ENCODE data around the gene OR9Q1.
"Not testable (repeated sequence)": the region's sequence is repeated elsewhere in the genome, so short reads cannot be mapped to it uniquely, and the experiment has no call there.

Gene OR9Q1, protein sequence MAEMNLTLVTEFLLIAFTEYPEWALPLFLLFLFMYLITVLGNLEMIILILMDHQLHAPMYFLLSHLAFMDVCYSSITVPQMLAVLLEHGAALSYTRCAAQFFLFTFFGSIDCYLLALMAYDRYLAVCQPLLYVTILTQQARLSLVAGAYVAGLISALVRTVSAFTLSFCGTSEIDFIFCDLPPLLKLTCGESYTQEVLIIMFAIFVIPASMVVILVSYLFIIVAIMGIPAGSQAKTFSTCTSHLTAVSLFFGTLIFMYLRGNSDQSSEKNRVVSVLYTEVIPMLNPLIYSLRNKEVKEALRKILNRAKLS

GRCh38 chr11:58023435-58023931, at the start of gene OR9Q1:
OR9Q1 (plus strand) TSS chr11:58023881; CDS start chr11:58179445, 155,564 bp downstream.
- DNase-seq = no peak

DNA sequence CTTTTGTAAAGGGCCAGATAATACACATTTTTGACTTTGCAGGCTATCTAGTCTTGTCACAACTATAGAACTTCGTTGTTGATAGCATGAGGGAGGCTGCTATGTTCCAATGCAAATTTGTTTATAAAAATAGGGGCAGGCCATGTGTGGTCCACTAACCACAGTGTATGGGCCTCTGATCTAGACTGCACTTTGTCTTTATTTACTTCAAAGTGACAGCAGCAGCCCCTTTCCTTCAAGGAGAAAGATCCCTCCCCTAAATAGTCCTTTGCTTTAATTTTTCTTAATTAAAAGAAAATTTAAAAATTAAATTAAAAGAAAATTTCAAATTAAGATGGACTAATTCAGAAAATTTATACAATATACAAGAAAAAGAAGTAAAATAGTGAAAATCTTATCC, 49.5 kb upstream of the OR9Q1 start:
- no peak for DNase-seq

DNA sequence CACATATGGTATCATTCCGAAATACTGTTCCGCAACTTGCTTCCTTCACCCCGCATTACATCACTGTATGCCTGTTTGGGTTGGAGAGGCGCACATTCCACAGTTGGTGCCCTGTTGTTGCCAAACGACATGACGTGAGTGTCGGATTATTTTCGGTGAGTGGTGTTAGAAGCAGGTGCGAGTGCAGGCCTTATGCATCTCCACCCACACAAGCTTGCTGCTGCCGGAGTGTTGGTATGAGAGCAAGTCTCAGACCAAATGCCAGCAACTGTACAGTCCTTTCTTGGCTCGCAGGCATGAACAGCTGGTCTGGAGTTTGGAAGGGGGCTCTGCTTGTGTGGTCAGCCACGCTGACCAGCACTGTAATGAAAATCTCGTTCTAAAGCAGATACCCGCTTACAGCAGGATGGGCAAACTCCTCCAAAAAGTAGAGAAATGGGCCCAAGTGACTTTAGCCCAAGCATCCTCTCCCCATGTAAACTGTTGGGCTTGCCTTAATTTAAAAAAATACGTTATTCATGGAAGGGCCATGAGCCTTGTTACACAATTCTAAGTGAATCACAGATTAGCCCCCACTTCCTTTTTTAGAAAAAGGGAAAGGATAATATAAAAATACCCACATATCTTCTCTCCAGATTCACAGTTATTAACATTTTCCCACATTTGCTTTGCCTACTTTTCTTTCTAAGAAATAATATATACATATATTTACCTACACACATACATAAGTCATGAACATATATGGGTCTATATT, 48.7 kb upstream of the OR9Q1 start:
- peak in 1 of 2 donors; percentile 30 for DNase-seq

DNA sequence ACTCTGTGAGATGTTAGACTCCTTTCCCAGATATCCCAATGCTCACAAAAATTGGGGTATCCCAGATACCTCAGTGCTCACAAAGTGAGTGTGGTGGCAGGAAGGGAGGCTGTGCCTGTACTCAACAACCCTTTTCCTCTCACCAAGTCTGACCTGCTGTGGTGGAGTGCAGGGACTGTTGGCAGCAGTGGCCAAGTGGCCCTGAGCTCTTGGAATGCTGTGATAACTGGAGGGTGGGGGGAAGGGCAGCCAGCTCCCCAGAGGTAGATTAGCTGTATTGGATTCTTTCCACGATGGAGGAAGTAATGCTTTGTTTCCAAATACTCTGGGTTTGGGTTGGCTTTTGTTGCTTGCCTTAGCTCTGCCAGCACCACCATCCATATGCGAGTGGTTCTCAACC, 46.0 kb upstream of the OR9Q1 start:
- DNase-seq = no peak

GRCh38 chr11:57978686-57979531, 44.8 kb upstream of the OR9Q1 start:
- DNase-seq = no peak

DNA sequence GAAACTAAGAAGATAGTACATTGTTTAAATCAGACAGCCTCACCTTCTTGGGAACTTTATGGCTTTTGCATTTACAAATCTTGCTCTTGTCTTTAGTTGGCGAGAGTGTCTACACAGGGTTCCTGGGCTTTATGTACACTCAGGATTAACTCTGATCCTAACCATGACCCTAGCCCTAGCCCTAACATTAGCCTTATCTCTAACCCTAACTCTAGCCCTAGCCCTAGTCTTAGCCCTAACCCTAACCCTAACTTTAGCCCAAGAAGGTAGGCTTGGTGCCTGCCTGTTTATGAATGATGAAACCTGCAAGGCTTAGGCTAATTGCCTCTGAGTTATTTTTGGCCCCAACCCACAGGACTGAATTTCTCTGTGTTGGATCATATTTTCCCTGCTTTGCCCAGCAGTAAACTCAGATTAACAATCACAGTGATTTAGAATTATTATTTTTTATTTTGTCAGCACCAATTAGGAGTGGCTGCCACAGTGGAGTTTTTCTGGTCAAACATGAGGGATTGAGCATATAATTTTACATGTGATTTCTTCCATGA, 44.1 kb upstream of the OR9Q1 start:
- DNase-seq = no peak

DNA sequence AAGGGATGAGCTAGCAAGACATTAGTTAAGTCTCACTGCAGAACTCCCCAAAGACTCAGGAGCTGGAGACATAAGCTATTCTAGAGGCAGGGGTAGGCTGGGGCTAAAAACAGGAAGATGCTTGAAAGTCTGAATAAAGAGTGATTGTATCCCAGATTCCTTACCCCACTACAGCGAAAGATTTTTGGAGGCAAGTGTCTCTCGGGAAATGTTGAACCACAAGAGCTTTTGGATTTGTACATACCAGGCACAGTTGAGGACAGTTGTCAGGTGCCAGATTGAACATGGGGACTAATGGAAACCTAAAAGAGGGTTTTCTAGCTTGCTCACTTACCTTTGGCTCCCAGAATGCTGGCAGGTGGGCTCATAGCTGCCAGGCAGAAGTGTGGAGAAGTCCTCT, 43.5 kb upstream of the OR9Q1 start:
- DNase-seq = no peak

- DNase-seq = no peak
These were observed 42.1 kb upstream of the OR9Q1 start for GRCh38 chr11:57981536-57981935.

- DNase-seq = no peak
These were observed 40.9 kb upstream of the OR9Q1 start for GRCh38 chr11:57982776-57983175.

- DNase-seq = peak in 1 of 2 donors; percentile 50
These were observed 40.5 kb upstream of the OR9Q1 start for GRCh38 chr11:57983191-57983590.

DNA sequence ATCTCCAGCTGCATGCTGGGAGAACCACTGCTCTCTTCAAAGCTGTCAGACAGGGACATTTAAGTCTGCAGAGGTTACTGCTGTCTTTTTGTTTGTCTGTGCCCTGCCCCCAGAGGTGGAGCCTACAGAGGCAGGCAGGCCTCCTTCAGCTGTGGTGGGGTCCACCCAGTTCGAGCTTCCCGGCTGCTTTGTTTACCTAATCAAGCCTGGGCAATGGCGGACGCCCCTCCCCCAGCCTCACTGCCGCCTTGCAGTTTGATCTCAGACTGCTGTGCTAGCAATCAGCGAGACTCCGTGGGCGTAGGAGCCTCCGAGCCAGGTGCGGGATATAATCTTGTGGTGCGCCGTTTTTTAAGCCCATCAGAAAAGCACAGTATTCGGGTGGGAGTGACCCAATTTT, 24.2 kb upstream of the OR9Q1 start:
- DNase-seq = not testable (repeated sequence)

- DNase-seq = not testable (repeated sequence)
These were observed 23.7 kb upstream of the OR9Q1 start for GRCh38 chr11:58000021-58000420.

DNA sequence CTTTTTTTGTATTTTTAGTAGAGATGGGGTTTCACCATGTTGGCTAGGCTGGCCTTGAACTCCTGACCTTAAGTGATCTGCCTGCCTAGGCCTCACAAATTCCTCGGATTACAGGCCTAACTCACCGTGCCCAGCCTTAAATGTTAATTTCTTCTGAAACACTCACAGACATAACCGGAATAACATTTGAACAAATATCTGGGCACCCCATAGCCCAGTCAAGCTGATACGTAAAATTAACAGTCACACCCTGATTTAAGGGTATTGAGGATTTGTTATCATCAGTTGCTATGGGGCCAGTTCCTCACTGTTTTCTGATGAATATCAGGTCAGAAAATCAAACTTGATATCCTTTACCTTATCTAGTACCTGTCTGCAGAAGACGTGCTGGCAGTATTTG, 23.0 kb upstream of the OR9Q1 start:
- DNase-seq = no peak

- no peak for DNase-seq
These were observed 20.6 kb upstream of the OR9Q1 start for GRCh38 chr11:58003036-58003435.

DNA sequence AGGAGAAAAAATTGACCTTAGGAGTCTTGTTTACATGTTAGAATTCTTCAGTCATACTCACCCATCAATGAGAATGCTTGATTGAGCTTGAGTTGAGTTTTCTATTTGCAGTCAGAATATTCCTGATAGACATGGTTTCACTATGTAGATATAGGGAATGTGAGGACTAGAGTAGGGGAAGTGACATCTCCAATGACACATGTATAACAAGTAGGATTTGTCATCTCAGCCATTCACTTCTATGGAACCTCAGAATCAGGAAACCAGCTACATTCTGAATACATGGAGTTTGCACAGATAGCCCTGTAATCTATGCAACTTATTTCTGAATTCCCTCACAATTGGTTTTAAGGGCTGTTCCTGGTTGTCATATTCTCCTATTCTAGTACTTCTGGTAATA, 20.1 kb upstream of the OR9Q1 start:
- DNase-seq = no peak

DNA sequence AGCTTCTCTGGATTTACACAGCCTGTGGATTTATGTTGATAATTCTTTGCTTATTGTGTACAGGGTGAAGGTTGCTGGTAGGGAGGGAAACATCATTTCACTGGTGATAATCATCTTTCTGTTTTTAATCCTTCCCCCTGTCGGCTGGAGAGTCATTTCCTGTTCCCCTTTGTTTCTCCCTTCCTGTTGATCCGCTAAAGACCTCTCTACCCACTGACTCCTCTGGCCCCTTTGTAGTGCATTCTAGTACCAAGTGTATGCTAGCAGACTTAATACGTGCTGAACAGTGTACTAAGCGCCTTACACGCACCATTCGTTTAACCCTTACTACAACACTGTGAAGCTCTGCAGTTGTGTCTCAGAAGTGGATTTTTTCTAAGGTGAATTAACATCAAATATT, 19.0 kb upstream of the OR9Q1 start:
- DNase-seq = no peak

- no peak for DNase-seq
These were observed 16.7 kb upstream of the OR9Q1 start for GRCh38 chr11:58006940-58007339.

GRCh38 chr11:58011771-58012170, 11.9 kb upstream of the OR9Q1 start:
- no peak for DNase-seq

DNA sequence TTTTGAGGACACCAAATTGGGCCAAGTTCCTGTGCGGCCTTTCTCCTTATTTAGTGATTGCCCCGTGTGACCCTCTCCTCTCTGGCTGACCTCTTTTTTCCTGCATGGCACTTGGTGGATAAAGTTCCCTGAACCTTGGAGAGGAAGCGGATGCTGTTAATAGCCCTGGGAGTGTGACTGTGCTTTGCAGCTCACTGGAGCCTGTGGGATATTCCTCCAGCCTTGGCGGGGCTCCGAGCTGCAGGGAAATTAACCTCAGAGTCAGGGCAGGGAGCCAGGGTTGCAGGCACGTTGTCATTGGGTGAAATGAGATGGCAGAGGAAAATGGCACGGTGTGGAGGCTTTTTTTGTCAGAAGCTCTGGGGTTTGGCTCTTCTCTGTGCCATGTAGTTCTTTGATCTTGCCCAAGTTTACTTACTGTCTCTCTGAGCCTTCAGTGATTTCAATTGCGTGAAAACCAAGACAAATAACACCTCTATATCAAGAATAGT, 965 bp downstream of the OR9Q1 start:
- DNase-seq = no peak

GRCh38 chr11:58027341-58027740, 3.7 kb downstream of the OR9Q1 start:
- DNase-seq = no peak

DNA sequence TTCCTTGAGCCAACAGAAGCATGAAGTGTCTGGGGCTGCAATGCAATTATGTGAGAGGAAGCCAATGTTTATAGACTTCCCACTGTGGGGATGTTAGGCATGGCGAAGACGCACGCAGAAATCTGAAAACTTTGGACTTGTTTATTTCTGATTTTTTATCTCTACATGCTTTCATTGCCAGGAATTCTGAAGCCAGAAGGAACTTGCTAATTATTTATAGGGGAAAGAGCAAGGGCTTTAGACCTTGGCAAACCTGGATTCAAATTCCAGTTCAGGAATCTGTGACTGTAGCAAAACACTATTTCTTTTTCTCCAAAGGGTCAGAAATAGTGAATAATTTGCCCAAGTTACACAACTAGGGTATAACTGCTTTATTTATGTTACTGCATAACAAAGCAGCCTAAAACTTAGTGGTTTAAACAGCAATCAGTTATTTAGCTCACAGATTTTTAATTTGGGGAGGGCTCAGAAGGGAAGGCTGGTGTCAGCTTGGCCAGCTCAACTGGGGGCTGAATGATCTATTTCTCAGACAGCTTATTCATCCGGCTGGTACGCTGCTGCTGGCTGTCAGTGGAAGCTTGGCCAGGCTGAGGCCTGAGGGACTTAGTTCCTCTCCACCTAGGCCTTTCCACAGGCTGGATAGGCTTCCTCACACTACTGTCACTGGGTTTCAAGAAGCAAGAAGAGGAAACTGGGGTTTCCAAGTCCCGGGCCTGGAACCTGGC, 5.2 kb downstream of the OR9Q1 start:
- DNase-seq = peak in 1 of 2 donors; percentile 20

DNA sequence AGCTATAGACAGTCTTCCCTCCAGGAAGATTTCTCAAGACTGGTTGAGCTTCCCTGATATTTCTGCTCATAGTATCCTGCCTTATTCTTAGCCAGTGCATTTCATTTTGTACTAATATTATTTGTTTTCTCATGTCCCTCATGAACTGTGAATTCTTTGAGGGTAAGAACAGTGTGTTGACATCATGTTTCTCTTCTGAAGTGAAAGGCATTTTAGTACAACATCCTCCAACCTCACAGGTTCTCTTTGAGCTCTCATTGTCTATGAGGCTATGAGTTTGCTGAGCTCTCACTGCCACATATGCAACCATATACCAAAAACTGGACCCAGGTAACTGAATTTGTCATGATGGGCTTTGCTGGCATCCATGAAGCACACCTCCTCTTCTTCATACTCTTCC, 7.0 kb downstream of the OR9Q1 start, which contains the start of gene OR6Q1:
Gene OR6Q1 (plus strand): TSS at position 301 of the 400 bp plus-strand sequence. CDS start 0 bp downstream, at position 301.
- no peak for DNase-seq

Measured in hippocampal formation (tissue), 2 donors.